ENCODE data around the gene ZNF438.

DNA sequence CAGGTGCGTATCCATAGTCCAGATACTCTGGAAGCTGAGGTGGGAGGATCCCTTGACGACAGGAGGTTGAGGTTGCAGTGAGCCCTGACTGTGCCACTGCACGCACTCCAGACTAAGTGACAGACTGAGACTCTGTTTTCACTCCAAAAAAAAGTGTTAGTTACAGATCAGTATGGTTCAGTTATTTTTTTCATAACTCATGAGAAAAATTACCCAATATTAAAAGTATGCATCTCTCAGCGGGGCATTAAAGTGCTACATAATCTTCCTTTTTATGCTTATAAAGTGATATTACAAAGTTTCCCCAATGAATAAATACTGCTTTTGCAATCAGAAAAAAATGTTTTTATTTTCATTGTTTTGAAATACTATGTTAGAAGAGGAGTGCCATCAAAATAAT, 147.9 kb downstream of the ZNF438 start:
- TF ChIP-seq, protein P1, sequence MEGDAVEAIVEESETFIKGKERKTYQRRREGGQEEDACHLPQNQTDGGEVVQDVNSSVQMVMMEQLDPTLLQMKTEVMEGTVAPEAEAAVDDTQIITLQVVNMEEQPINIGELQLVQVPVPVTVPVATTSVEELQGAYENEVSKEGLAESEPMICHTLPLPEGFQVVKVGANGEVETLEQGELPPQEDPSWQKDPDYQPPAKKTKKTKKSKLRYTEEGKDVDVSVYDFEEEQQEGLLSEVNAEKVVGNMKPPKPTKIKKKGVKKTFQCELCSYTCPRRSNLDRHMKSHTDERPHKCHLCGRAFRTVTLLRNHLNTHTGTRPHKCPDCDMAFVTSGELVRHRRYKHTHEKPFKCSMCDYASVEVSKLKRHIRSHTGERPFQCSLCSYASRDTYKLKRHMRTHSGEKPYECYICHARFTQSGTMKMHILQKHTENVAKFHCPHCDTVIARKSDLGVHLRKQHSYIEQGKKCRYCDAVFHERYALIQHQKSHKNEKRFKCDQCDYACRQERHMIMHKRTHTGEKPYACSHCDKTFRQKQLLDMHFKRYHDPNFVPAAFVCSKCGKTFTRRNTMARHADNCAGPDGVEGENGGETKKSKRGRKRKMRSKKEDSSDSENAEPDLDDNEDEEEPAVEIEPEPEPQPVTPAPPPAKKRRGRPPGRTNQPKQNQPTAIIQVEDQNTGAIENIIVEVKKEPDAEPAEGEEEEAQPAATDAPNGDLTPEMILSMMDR (IDR thresholded peaks at IDR 0.05) = no peak
- TF ChIP-seq POLR2A (IDR thresholded peaks at IDR 0.05) (no peak), POLR2AphosphoS5 (IDR thresholded peaks at IDR 0.05) (no peak)

Measured in prostate gland (tissue), 2 donors.